HG02763 (cell line): ENCODE data around the gene PSD4.
"Not testable (repeated sequence)": the region's sequence is repeated elsewhere in the genome, so short reads cannot be mapped to it uniquely, and the experiment has no call there.

Source experiments
- ATAC-seq: cut with Tn5 transposase; IDR thresholded peaks from one replicate; pipeline ENCODE4 v1.9.1; 2021; ENCODE audit warnings: mild to moderate bottlenecking, moderate library complexity; ENCODE audit not compliant: unreplicated experiment

The PSD4 gene

DNA sequence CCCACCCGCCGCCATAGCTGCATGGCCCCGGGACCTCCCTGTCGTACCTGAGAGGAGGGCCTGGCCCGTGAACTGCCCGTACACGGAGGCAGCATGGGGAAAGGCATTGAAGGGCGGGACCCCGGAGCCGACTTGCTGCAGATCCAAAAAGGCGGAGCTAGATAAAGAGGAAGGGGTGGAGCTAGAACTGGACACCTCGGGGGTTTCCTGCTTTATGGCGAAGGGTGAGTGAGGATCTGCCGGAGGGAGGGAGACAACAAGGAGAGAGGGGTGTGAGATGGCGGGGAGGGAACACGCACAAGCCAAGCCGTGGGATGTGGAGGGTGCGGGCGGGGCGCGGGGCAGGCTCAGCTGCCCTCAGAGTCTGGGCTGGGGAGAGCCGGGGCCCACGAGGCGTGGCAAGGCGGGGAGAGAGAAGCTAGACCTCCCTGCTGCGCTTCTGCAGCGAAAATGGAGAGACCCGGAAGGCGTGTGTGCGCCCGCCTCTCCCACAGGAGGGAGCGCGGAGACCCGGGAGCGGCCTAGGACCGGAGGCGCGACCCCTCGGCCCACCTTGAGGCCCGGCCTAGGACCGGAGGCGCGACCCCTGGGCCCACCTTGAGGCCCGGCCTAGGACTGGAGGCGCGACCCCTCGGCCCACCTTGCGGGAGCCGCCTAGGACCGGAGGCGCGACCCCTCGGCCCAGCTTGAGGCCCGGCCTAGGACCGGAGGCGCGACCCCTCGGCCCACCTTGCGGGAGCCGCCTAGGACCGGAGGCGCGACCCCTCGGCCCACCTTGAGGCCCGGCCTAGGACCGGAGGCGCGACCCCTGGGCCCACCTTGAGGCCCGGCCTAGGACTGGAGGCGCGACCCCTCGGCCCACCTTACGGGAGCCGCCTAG is 61.8 kb downstream of the PSD4 start:
- ATAC-seq = not testable (repeated sequence)

GRCh38 chr2:113236367-113237159 is 62.8 kb downstream of the PSD4 start:
- ATAC-seq = no peak

DNA sequence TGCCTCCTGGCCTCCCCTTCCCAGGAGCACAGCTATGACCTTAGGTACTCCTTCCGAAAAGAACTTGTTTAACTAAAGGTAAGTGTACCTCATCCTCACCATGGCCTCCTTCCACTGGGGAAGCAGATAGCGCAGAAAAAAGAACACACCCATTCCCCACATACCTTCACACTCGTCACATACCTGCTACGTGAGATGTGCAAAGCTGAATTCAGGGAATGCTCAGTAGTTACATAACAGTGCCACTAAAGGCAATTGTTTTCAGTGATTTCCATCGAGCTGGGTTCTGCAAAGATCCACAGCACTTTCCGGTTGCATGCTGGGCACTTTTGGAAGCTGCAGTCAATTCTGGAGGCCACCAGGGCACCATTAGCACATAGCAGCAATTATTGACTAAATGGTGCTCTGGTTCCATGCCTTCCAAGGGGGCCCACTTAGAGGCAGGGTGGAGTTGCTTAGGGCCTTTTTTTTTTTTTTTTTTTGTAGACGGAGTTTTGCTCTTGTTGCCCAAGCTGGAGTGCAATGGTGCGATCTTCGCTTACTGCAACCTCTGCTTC is 63.9 kb downstream of the PSD4 start:
- no peak for ATAC-seq

DNA sequence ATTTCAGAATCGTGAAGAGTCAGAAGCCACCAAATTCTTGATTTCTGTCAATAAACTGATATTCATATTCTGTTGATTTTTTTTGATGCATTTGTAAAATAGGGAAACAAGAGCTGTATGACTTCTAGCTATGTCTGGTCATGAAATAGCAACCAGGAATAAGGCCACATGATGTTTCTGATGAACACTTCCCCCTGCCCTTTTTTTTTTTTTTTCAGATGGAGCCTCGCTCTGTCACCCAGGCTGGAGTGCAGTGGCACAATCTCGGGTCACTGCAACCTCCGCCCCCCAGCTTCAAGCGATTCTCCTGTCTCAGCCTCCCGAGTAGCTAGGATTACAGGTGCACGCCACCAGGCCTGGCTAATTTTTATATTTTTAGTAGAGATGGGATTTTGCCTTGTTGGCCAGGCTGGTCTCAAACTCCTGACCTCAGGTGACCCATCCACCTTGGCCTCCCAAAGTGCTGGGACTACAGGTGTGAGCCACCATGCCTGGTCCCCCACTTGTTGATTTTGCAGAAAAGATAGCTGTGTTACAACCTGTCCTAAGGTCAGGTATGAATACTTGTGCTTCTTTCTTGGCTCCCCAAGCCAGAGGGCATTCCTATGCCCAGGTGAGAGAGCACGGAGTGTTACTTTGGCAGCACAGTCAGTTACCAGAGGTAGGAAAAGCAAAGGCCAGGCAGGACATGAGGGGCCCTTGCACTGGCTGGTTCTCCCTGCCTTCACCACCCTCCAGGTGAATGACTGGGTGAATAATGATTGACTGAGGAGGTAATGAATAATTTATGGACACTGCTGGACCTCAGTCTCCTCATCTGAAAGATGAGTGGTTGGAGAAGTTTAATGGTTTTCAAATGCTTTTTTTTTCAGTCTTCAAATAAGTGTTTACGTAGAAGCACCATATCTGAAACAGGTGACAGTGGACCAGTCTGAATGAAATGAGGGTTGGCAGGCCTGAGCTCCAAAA is 65.4 kb downstream of the PSD4 start:
- ATAC-seq = no peak

- ATAC-seq = no peak
Observed at GRCh38 chr2:113240150-113240914, 66.6 kb downstream of the PSD4 start.

DNA sequence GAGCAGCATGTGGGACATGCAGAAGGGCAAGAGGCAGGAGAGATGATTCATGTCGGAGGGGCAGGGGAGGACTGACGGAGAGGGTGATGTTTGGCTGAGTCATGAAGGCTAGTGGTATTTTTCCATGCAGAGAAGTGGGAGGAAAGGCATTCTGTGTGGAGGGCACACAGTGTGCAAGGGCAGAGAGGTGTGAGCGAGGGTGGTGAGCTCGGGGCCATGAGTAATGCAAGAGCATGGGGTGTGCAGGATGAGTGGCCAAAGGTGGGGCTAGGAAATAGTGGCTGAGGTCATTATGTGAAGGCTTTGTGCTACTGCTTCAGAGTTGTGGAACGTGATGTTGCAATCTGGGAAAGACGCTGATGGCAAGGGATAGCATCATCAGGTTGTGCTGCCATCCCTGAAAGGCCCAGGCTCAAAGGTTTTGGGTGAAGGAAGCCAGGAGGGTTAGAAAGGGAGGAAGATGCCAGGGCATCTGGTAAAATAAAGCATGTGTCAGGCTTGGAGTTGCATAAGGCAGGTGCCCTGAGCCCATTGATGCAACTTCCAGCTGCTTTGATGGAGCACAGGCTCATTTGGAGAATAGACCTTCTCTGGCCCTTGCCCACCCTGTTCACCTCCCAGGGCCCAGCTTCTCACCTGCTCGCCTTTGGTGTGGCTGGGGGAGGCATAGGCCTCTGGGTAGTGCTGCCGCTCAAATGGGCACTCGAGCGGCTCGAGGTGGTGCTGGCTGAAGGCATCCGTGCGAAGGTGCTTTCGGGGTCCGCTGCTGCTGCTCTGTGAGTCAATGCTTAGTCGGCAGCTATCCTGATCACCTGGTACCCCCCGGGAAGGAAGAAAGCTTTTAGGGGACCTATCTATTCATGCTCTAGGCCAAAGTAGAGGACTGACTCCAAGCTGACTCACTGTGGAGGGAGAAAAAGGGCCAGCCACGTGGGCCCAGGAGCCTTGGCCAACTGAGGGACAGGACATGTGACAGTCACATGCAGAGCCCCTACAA is 67.4 kb downstream of the PSD4 start:
- ATAC-seq = no peak

DNA sequence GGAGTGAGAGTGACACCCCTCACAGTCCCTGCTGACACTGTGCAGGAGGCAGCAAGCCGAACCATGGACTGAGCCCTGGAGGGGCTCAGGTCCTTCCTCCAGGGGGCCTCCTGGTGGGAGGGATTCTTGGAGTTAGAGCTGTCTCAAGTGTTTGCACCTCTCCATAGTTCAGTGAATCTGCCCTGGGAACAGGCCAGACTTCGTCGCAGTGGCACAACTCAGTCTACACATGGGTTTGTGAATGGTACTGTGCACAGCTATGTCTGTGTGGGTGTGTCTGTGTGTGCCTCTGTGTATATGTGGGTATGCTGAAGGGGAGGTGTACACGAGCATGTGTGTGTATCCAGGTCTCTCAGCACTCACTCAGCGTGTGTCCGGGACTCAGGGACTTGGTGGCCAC is 68.6 kb downstream of the PSD4 start:
- no peak for ATAC-seq

GRCh38 chr2:113245276-113245711 is 71.5 kb downstream of the PSD4 start:
- ATAC-seq = no peak

DNA sequence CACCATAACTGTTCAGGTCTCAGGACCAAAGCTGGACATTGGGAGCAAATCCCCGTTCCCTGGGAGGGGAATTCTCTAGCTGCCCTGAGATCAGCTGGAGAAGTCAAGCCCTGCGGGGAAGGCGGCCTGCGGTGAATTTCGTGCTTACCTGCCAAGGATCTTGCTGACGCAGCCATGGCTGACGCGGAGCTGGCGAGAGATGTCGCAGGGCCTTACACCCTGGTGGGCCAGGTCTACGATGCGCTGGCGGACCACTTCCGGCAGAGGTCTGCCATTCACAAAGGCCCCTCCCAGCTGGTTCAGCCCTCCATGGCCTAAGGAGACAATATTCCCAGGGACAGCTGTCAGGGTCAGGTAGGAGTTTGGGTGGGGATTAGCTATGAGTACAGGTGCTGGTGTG is 72.8 kb downstream of the PSD4 start:
- no peak for ATAC-seq

DNA sequence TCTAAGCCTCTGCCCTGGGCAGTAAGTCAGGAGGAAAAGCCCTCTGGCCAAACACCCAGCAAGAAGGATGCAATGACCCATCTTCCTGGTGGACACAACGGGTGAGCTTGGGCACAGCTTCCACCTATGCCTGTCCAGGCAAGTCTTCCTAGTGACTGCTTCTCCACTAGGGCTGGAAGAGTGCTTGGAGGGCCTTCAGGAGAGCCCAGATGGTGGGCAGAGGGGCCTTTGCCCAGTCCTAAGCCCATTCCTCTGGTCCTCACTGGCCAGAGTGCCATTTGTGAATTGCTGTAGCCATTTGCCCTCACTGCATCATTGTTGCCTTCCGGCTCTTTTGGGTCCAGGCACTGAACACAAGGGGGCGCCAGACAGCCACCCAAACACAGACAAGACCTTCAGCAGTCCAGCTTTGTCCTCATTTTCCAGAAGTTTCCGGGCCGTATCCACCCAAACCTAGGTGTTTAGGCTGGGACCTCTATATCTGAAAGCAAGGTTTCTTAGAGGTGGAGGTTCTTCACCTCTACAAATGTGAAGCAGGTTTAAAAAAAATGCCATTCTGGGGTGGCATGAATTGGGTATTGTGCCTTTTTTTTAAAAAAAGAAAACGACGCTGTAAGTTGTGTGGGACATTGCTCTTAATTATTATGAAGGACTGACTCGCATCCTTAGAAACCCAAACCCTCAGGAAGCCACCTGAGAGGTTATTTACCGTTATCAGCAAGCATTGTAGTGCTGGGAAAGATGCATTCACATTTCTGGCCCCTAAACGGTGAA is 75.4 kb downstream of the PSD4 start:
- no peak for ATAC-seq

- ATAC-seq = no peak
Observed at GRCh38 chr2:113251118-113251517, 77.3 kb downstream of the PSD4 start.

DNA sequence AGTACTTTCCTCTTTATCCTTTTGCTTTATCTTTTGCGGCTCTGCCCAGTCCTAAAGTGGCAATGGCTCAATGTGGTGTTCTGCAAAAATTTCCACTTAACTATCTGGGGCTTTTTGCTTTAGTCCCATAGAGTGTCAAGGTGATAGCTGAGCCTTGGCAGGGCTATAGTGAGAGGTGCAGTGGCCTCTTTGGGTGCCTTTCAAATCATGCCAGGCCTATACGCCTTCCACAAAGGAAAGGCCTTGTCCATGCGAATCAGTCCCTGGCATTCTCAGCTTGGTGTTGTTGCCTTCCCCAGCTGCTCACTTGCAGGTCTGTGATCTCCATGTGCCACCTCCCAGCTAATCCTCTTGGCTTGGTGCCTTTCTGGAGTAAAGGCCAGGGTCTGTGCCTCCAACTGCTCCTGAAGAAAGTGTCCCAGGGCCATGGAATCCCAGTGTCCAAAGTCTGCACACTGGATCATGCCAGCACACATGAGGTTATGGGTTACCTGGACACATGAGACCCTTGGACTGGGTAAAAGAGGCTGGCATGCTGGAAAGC is 78.3 kb downstream of the PSD4 start:
- ATAC-seq = no peak

DNA sequence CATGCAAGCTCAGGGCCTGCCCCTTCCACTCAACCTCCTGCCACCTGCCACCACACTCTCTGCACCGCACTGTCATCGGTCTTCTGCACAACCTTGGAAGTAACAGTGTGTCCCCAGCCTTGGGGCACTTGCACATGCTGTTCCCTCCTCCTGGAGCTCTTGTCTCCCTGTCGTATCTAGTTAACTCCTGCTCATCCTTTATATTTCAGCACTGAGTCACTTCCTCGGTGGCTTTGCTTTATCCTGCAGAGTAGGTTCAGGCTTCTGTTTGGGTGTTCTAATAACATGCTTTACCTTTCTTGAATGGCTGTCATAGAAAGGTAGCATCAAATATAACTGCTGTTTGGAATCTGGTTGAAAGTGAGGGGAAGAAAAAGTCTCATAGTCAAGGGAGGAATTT is 79.7 kb downstream of the PSD4 start:
- ATAC-seq = no peak

- ATAC-seq = no peak
Observed at GRCh38 chr2:113255140-113256070, 81.6 kb downstream of the PSD4 start.

- ATAC-seq = no peak
Observed at GRCh38 chr2:113257516-113258264, 83.9 kb downstream of the PSD4 start.
